GM18520 (cell line): ENCODE data around the gene CIAO2B.
A peak's percentile ranks its signal among the peaks of the same experiment; 100 is the strongest.
"Not testable (repeated sequence)": the region's sequence is repeated elsewhere in the genome, so short reads cannot be mapped to it uniquely, and the experiment has no call there.

Experiments
- ATAC-seq: cut with Tn5 transposase; IDR thresholded peaks from one replicate; pipeline ENCODE4 v1.9.1; 2021; ENCODE audit not compliant: unreplicated experiment

The CIAO2B gene

GRCh38 chr16:66937725-66938337 is 3.6 kb upstream of the CIAO2B start:
- no peak for ATAC-seq

GRCh38 chr16:66936889-66937554 is 2.8 kb upstream of the CIAO2B start:
- no peak for ATAC-seq

DNA sequence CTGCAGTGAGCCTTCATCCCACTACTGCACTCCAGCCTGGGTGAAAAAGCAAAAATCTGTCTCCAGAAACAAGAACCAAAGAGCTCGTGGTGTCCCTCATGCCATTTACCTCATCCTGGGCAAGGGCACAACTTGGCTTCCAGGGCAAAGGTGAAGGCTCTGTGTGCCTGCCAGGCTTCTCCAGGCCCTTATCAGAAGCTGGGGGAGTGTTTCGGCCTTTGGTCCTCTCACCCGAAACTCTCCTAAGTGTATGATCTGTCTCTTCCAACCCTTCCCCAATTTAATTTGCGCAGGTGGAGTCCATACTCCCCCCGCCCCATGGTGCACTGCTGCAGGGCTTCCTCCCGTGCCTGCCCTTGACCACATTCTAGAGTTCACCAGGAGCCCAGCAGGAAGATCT is 2.3 kb upstream of the CIAO2B start:
- no peak for ATAC-seq

DNA sequence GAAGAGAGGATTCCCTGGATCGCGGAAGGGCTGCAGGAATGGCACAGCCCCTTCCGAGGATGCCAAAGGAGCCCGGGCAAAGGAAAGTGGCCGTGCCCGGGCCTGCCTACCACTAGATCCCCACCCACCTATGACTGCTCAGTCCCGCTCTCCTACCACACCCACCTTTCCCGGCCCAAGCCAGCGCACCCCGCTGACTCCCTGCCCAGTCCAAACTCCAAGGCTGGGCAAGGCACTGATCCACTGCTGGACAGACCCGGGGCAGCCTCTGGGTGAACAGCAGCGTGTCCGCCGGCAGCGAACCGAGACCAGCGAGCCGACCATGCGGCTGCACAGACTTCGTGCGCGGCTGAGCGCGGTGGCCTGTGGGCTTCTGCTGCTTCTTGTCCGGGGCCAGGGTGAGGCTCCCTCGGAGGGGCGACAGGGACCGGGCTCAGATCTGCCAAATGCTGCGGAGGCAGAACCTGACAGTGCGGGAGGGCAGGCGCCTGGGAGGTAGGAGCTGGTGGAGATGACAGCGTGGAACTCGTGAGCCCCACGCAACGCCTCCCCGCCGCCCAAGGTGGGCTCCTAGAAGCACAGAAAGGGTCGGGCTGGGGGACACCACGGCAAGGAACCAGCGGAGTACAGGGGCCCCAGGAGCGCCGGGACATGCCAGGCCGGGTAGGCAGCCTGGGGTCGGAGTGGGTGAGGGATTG is 1.3 kb upstream of the CIAO2B start, which contains the start of gene CES2:
Gene CES2 (plus strand): TSS at position 203 of the 698 bp plus-strand sequence. CDS start 120 bp downstream, at position 323.
- ATAC-seq, result no peak

GRCh38 chr16:66934839-66935313 is 674 bp upstream of the CIAO2B start:
- ATAC-seq, result not testable (repeated sequence)

- ATAC-seq, result peak; percentile 10
These were observed 445 bp downstream of the CIAO2B start for GRCh38 chr16:66933776-66934137.

- ATAC-seq, result no peak
These were observed 2.1 kb downstream of the CIAO2B start for GRCh38 chr16:66932076-66932475.

DNA sequence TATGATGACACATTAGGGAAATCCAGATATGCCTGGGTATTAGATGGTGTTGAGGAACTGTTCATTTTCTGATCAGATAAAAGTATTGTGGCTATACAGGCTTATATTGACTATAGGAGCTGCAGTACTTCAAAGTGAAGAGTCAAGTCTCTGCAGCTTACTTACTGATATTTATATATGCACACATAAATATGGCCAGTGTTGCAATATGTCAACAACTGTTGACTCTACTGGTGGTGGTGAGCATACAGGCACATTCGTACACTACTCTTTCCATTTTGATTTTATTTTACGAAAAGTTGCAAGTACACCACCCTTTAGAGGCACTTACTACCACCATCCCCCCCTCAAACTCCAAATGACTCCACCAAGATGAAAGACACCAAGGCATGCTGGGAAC is 2.5 kb downstream of the CIAO2B start:
- ATAC-seq, result no peak

DNA sequence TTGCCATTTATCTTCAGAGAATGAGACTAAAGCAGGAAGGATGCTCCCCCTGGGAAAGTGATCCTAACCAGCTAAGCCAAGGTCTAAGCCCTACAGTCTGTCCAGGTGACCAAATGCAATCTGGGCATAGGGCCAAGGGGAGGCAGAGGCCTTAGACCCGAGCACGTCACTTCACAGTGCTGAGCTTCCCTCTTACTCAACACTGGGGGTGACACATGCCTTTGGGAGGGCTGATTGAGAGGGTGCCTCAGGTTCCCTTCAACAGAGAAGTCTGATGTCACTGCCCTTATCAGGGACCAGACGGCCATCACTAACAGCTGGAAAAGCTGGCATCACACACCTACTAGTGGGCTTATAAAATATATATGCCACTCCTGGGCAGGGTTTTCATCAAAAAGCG is 4.0 kb downstream of the CIAO2B start:
- ATAC-seq, result no peak

DNA sequence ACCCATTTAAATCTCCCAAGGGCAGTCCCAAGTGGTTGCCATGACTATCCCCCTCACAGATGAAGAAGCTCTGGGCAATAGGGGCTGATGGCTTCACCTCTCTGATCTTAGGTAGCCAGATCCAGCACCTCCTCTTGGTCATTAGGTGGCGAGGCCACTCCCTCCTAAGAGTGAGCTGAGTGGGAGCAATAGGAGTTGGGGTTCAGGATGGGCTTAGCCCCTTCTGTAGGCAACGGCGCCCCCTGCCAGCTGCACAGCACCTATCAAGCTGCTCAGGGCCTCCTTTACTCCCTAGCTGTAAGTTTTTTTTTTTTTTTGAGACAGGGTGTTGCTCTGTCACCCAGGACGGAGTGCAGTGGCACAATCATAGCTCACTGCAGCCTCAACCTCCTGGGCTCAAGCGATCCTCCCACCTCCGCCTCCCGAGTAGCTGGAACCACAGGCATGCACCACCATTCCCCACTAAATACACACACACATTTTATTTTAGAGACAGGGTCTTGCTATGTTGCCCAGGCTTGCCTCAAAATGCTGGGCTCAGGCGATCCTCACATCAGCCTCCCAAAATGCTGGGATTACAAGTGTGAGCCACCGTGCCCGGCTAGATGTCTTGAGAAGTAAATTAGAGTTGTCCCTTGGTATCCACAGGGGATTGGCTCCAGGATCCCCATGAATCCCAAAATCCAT is 5.4 kb downstream of the CIAO2B start:
- no peak for ATAC-seq

DNA sequence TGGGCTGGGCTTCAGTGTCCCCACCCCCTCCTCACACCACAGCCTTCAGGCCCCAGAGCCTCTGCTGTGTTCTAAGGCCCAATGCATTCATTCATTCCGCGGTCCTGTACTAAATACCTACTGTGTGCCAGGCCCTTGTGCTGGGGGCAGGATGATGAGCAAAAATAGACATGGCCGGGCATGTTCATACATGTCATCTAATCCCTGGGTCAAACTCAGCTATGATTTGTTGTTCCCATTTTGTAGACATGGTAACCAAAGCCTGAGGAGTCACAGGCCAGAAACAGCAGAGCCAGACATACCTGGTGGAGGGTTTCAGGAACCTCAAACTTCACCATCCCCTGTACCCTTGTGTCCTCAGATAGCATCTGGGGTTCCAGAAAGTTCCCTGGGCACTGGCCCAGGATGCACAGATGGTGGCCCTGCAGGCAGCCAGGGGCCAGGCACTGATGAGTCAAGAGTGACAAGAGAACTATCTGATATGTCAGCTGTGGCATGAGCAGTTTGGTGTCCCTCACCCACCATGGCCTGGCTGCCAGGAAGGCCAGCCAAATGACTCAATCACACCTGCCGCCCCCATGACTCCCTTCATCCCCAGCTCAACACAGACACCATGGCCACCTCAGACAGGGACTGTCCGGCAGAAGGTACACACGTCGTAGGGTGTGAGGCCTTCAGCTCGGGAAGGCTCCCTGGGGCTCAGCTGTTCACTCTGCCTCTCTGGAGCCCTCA is 6.1 kb downstream of the CIAO2B start:
- ATAC-seq, result no peak

DNA sequence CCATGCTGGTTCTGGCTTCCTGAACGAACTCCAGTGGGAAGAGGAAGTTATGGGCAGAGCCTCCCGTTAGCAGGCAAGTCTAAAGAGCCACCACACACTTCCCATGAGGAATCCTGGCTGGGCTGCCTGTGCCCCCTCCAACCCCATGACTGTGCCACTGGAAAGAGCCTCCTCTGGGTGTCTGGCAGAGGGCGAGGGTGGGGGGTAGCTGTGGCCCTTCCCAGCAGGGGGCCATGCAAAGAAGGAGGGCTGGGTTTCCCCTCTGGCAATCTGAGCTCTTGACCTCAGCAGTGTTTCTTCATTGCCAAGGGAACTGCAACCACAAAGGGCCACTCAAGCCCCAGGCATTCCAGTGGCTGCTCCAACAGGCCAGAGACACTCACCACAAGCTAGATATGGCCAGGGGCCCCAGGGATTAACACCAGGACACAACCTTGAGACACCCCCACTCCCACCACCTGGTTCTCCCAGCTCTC is 7.2 kb downstream of the CIAO2B start:
- no peak for ATAC-seq

- no peak for ATAC-seq
These were observed 7.8 kb downstream of the CIAO2B start for GRCh38 chr16:66926171-66926947.

- ATAC-seq, result no peak
These were observed 8.8 kb downstream of the CIAO2B start, which contains the start of gene RRAD for GRCh38 chr16:66925322-66925840. RRAD (minus strand) TSS chr16:66925535; CDS start chr16:66925179, 356 bp downstream.

DNA sequence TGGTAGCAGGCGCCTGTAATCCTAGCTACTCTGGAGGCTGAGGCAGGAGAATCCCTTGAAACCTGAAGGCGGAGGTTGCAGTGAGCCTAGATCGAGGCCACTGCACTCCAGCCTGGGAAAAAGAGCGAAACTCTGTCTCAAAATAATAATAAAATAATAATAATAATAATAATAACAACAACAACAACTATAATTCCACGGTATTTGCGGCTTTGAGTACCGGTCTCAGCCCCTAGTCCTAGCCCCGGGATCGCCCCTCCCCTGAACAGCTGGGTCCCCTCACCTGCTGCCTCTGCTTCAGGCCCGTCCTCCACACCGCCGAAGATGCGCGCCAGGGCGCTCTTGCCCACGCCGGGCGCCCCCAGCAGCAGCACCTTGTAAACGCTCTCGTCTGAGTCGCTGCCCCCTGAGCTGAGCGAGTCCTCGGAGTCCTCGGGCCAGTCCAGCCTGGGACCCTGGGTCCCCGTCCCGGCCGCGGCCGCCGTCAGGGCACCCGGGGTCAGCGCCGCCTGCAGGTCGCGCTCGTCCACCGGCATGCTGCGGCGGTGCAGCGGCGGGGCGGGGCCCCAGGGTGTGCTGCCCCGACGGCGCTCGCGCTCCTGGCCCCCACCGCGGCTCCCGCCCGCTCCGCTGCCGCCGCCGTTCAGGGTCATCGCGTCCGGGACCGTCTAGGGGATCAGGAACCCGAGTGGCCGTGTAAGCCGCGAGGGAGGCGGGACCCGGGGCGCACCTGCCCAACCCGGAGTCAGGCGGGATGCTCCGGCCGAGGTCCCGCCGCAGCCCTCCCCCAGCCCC is 9.5 kb downstream of the CIAO2B start:
- no peak for ATAC-seq

DNA sequence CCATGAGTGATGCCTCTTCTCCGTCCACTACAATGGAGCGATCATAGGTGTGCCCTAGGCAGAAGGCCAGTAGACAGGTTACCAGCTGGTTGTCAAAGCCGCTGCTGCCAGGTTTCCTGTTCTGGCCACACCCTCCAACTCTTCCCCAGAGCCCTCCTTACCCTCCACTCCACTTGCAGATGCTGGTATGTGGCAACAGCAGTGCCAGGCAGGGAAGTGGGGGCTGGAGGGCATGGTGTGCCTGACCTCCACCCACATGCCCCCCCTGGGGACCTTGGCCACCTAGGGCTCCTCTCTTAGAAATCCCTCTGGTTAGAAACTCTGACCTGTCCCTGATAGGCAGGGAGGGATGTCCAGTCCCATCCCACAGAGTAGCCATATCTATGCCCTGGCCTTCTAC is 10.3 kb downstream of the CIAO2B start:
- no peak for ATAC-seq

GRCh38 chr16:66923247-66923731 is 10.9 kb downstream of the CIAO2B start:
- ATAC-seq, result no peak

DNA sequence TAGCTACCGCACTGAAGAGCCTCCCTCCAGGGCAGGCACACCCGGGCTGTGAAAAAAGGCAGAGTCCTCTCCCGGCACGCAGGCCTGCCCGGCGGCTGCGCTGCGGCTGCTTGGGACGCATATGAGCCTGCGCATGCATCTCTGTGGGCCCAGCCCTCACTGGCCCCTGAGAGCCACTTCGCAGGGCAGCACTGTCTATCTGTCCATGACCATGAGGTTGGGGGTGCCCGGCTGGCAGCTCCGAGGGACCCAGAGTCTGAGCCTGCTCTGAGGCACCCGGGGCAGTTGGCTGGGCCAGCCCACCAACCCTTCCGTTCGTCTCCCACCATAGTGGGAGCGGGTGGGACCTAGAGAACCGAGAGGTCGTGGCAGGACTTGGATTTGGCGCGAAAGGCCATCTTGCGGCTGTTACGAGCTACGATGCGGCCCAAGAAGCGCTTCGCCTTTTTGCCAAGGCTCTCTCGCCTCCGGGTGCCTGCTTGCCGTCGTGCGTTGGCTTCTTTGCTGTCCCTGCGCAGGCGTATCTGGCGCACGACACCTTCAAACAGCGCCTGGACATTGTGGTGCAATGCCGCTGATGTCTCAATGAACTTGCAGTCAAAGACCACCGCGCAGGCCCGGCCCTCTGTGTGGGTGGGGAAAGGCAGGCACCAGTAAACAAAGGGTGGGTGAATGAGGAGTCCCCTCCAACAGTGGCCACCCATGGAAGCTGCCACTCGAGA is 12.3 kb downstream of the CIAO2B start:
- ATAC-seq, result no peak
